DOHH2 (cell line): ENCODE measurements around the gene ATXN3L.

Experiments used
- CTCF ChIP-seq: fragments of 200-600 bp; sonication (generic); IDR thresholded peaks from one replicate; pipeline ENCODE4 v1.5.1; 2014; ENCODE audit warnings: antibody characterized with exemption, mild to moderate bottlenecking, low read depth, low read length; ENCODE audit not compliant: poor library complexity, severe bottlenecking
- EZH2phosphoT487 ChIP-seq: fragments of 200-600 bp; sonication (generic); IDR thresholded peaks from 2 replicates; pipeline ENCODE4 v1.6.1; 2017; ENCODE audit warnings: borderline replicate concordance, mild to moderate bottlenecking, antibody characterized with exemption, low read length, moderate library complexity, mixed read lengths

- no peak for TF ChIP-seq CTCF
- no peak for TF ChIP-seq EZH2phosphoT487
Observed at GRCh38 chrX:13366698-13367097, 46.8 kb upstream of the ATXN3L start.
